Activated CD8-positive, alpha-beta T cell treated with anti-CD3 and anti-CD28 coated beads, Interleukin-2, amount 10 ng/mL, durations not matched to agents 7 days and 5 days (primary cell): Measurements from ENCODE around the gene LBX2. TPM values are rescaled to one million over a fixed set of nuclear protein-coding genes. Genes with fewer than 3 reads are reported as not detected.
"Not testable (repeated sequence)": the region's sequence is repeated elsewhere in the genome, so short reads cannot be mapped to it uniquely, and the experiment has no call there.

Experiments used
- ATAC-seq: fragments of 150-1000 bp; cut with Tn5 transposase; one replicate; pipeline ENCODE4 v1.10.0; 2021; ENCODE audit warnings: moderate library complexity
- CTCF ChIA-PET: fragments of 350-600 bp; sonication (Branson Sonifier 250); formaldehyde crosslinking; loops from one replicate; lab custom pipeline; 2021; ENCODE audit warnings: antibody characterized with exemption; lab: Charles Lee
- POLR2A ChIA-PET: fragments of 350-600 bp; sonication (Branson Sonifier 250); formaldehyde crosslinking; loops from one replicate; lab custom pipeline; 2021; ENCODE audit warnings: antibody characterized with exemption; lab: Charles Lee
- DNase-seq: peaks from one replicate; pipeline ENCODE4 v3.0.0-alpha.2; 2020
- H3K27ac Mint-ChIP-seq: one replicate; pipeline ENCODE4 v1.8.0; 2021; ENCODE audit warnings: mild to moderate bottlenecking, mixed read lengths
- H3K27me3 Mint-ChIP-seq: one replicate; pipeline ENCODE4 v1.8.0; 2021; ENCODE audit warnings: low read depth, mixed read lengths
- H3K36me3 Mint-ChIP-seq: one replicate; pipeline ENCODE4 v1.8.0; 2021; ENCODE audit warnings: low read depth, mixed read lengths
- H3K4me1 Mint-ChIP-seq: one replicate; pipeline ENCODE4 v1.8.0; 2021; ENCODE audit warnings: low read depth, mixed read lengths
- H3K4me3 Mint-ChIP-seq: one replicate; pipeline ENCODE4 v1.8.0; 2021; ENCODE audit warnings: mild to moderate bottlenecking, mixed read lengths
- H3K9me3 Mint-ChIP-seq: one replicate; pipeline ENCODE4 v1.8.0; 2022; ENCODE audit warnings: mixed read lengths; ENCODE audit not compliant: insufficient read depth
- total RNA-seq, 2 experiments: library from RNA; stranded (reverse); gene quantifications; one replicate each; pipeline ENCODE4 v1.2.3, GENCODE V29; 2021

The LBX2 gene
- total RNA-seq, 2 experiments from 2014 or later = 0.32 to 0.68 TPM

- DNase-seq = no peak
- Mint-ChIP-seq H3K36me3 (peaks cover 26% of the 10 kb centered on the region), H3K27me3 (no peaks in the 10 kb centered on the region), H3K9me3 (no peaks in the 10 kb centered on the region), H3K27ac (peak overlapping the region; percentile 30), H3K4me3 (no peak overlapping the region), H3K4me1 (peaks cover 50% of the 10 kb centered on the region)
- ATAC-seq = no peak
- ChIA-PET POLR2A (interaction anchor here (0.7 to 2.6 kb wide), 3 partner anchors 12 to 20 kb away, joined by 3 to 12 read pairs (median 3); partner anchors contain the start of gene MRPL53), CTCF (interaction anchor here (0.7 to 1.0 kb wide), 4 partner anchors 30 to 127 kb away, joined by 3 to 6 read pairs (median 4); no protein-coding TSS in a partner anchor)
These were observed 38.0 kb downstream of the LBX2 start for GRCh38 chr2:74461187-74462053.

- not testable (repeated sequence) for ATAC-seq, H3K27me3 Mint-ChIP-seq, DNase-seq, H3K9me3 Mint-ChIP-seq
- CTCF ChIA-PET = interaction anchor here (2.2 kb wide), 1 partner anchor 16 kb away, joined by 11 read pairs; no protein-coding TSS in a partner anchor
- H3K4me3 Mint-ChIP-seq = peak overlapping the region; percentile 99
- peaks cover 34% of the 10 kb centered on the region for H3K36me3 Mint-ChIP-seq
- POLR2A ChIA-PET = interaction anchor here (2.6 kb wide), 2 partner anchors 13 to 70 kb away, joined by 12 to 24 read pairs; partner anchors contain the start of genes AUP1, HTRA2 and MRPL53
- H3K4me1 Mint-ChIP-seq = peaks cover 59% of the 10 kb centered on the region
- H3K27ac Mint-ChIP-seq = peak overlapping the region; percentile 52
These were observed 39.2 kb downstream of the LBX2 start for GRCh38 chr2:74460187-74460586.

GRCh38 chr2:74459503-74460118 lies 39.8 kb downstream of the LBX2 start:
- Mint-ChIP-seq H3K4me1 (peaks cover 64% of the 10 kb centered on the region), H3K4me3 (peak overlapping the region; percentile 99), H3K36me3 (peaks cover 37% of the 10 kb centered on the region), H3K27ac (peak overlapping the region; percentile 98)
- not testable (repeated sequence) for H3K27me3 Mint-ChIP-seq, ATAC-seq, H3K9me3 Mint-ChIP-seq, DNase-seq
- ChIA-PET POLR2A (interaction anchor here (0.8 to 3.1 kb wide), 6 partner anchors 8 to 71 kb away, joined by 3 to 33 read pairs (median 20); partner anchors contain the start of genes AUP1, CCDC142, HTRA2 and MRPL53), CTCF (interaction anchor here (1.0 to 2.8 kb wide), 8 partner anchors 12 to 128 kb away, joined by 3 to 14 read pairs (median 8); partner anchors contain the start of genes AUP1, HTRA2 and MRPL53)

GRCh38 chr2:74458938-74459363 lies 40.5 kb downstream of the LBX2 start:
- peaks cover 62% of the 10 kb centered on the region for H3K4me1 Mint-ChIP-seq

GRCh38 chr2:74458132-74458937 lies 41.1 kb downstream of the LBX2 start, which contains the start of gene WBP1:
Gene WBP1, plus strand, starts transcription at chr2:74458438. Its CDS starts 165 bp downstream, at chr2:74458603.
- peak within 1 kb of the TSS; percentile 98 for H3K27ac Mint-ChIP-seq
- H3K9me3 Mint-ChIP-seq = no peaks in the 10 kb centered on the region
- H3K36me3 Mint-ChIP-seq = peaks cover 37% of the 10 kb centered on the region
- peak; percentile 100 for DNase-seq
- POLR2A ChIA-PET = interaction anchor here (0.5 to 3.1 kb wide), 14 partner anchors 8 to 418 kb away, joined by 3 to 33 read pairs (median 3); partner anchors contain the start of genes AUP1, CCDC142, HTRA2 and MRPL53
- H3K4me1 Mint-ChIP-seq = peaks cover 59% of the 10 kb centered on the region
- peak within 1 kb of the TSS; percentile 99 for H3K4me3 Mint-ChIP-seq
- CTCF ChIA-PET = interaction anchor here (0.8 to 3.1 kb wide), 16 partner anchors 8 to 280 kb away, joined by 3 to 29 read pairs (median 4); partner anchors contain the start of genes AUP1, C2orf81, CCDC142 and HTRA2
- ATAC-seq = peak; percentile 91
- no peaks in the 10 kb centered on the region for H3K27me3 Mint-ChIP-seq

More at GRCh38 chr2:74458938-74459363, 40.5 kb downstream of the LBX2 start:
- ChIA-PET POLR2A (interaction anchor here (0.7 to 3.1 kb wide), 9 partner anchors 9 to 96 kb away, joined by 3 to 33 read pairs (median 4); partner anchors contain the start of genes AUP1, CCDC142, HTRA2 and MRPL53), CTCF (interaction anchor here (0.8 to 3.1 kb wide), 13 partner anchors 8 to 209 kb away, joined by 3 to 29 read pairs (median 4); partner anchors contain the start of genes AUP1, CCDC142, HTRA2 and MRPL53)
- Mint-ChIP-seq H3K9me3 (no peaks in the 10 kb centered on the region), H3K4me3 (peak overlapping the region; percentile 99), H3K27ac (peak overlapping the region; percentile 98), H3K27me3 (no peaks in the 10 kb centered on the region), H3K36me3 (peaks cover 37% of the 10 kb centered on the region)
- DNase-seq (no peak), ATAC-seq (no peak)

GRCh38 chr2:74457549-74458131 lies 41.8 kb downstream of the LBX2 start:
- CTCF ChIA-PET = interaction anchor here (1.0 to 3.9 kb wide), 12 partner anchors 15 to 279 kb away, joined by 3 to 29 read pairs (median 8); partner anchors contain the start of genes AUP1, C2orf81, CCDC142 and HTRA2
- H3K4me3 Mint-ChIP-seq = peak overlapping the region; percentile 99
- peaks cover 31% of the 10 kb centered on the region for H3K36me3 Mint-ChIP-seq
- POLR2A ChIA-PET = interaction anchor here (0.7 to 3.1 kb wide), 13 partner anchors 10 to 279 kb away, joined by 3 to 33 read pairs (median 5); partner anchors contain the start of genes AUP1, CCDC142, HTRA2 and MOB1A
- no peaks in the 10 kb centered on the region for H3K9me3 Mint-ChIP-seq
- peak overlapping the region; percentile 98 for H3K27ac Mint-ChIP-seq
- peaks cover 59% of the 10 kb centered on the region for H3K4me1 Mint-ChIP-seq
- H3K27me3 Mint-ChIP-seq = no peaks in the 10 kb centered on the region
- ATAC-seq (peak; percentile 48), DNase-seq (peak; percentile 89)

GRCh38 chr2:74457129-74457548 lies 42.3 kb downstream of the LBX2 start:
- ATAC-seq (no peak), DNase-seq (no peak)
- no peaks in the 10 kb centered on the region for H3K27me3 Mint-ChIP-seq
- POLR2A ChIA-PET = interaction anchor here (0.8 to 3.1 kb wide), 8 partner anchors 9 to 279 kb away, joined by 3 to 33 read pairs (median 5); partner anchors contain the start of genes AUP1, CCDC142, HTRA2 and MOB1A
- H3K27ac Mint-ChIP-seq = peak overlapping the region; percentile 98
- peaks cover 64% of the 10 kb centered on the region for H3K4me1 Mint-ChIP-seq
- peak overlapping the region; percentile 99 for H3K4me3 Mint-ChIP-seq
- peaks cover 29% of the 10 kb centered on the region for H3K36me3 Mint-ChIP-seq
- H3K9me3 Mint-ChIP-seq = no peaks in the 10 kb centered on the region
- CTCF ChIA-PET = interaction anchor here (0.7 to 3.9 kb wide), 13 partner anchors 16 to 1228 kb away, joined by 3 to 29 read pairs (median 4); partner anchors contain the start of genes AUP1, C2orf81, CCDC142 and HTRA2

GRCh38 chr2:74454654-74455511 lies 44.5 kb downstream of the LBX2 start, which contains the start of gene INO80B:
Gene INO80B, plus strand, starts transcription at chr2:74455087. Its CDS starts 30 bp downstream, at chr2:74455117.
- ChIA-PET CTCF (interaction anchor here (0.8 to 3.9 kb wide), 10 partner anchors 10 to 718 kb away, joined by 3 to 25 read pairs (median 5); partner anchors contain the start of genes AUP1, C2orf81, CCDC142 and HTRA2), POLR2A (interaction anchor here (0.5 to 3.8 kb wide), 12 partner anchors 13 to 718 kb away, joined by 3 to 20 read pairs (median 4); partner anchors contain the start of genes AUP1, C2orf81, CCDC142 and HTRA2)
- DNase-seq (peak; percentile 97), ATAC-seq (peak; percentile 43)
- Mint-ChIP-seq H3K27ac (peak within 1 kb of the TSS; percentile 86), H3K9me3 (no peaks in the 10 kb centered on the region), H3K4me3 (peak within 1 kb of the TSS; percentile 99), H3K27me3 (no peaks in the 10 kb centered on the region), H3K4me1 (peaks cover 57% of the 10 kb centered on the region), H3K36me3 (peaks cover 20% of the 10 kb centered on the region)
